Smooth muscle cell (in vitro differentiated cells): ENCODE data around the gene DAPK3. TPM values are rescaled to one million over a fixed set of nuclear protein-coding genes. Genes with fewer than 3 reads are reported as not detected.
"Not testable (repeated sequence)": the region's sequence is repeated elsewhere in the genome, so short reads cannot be mapped to it uniquely, and the experiment has no call there.

ENCODE experiments used
- DNase-seq: peaks from one replicate; lab custom pipeline; 2025; ENCODE audit not compliant: unreplicated experiment; lab: John Stamatoyannopoulos, UW
- H2AFZ ChIP-seq: fragments of 200-600 bp; sonication (generic); 2 replicates; pipeline ENCODE4 v1.6.0; 2016; ENCODE audit warnings: antibody characterized with exemption, low read depth, mild to moderate bottlenecking
- H3F3A ChIP-seq: fragments of 200-600 bp; sonication (generic); 2 replicates; pipeline ENCODE4 v1.6.0; 2017; ENCODE audit warnings: antibody characterized with exemption, low read depth
- H3K27ac ChIP-seq: fragments of 200-600 bp; sonication (generic); 2 replicates; pipeline ENCODE4 v1.5.1; 2016; ENCODE audit warnings: low read depth, mild to moderate bottlenecking
- H3K27me3 ChIP-seq: fragments of 200-600 bp; sonication (generic); 2 replicates; pipeline ENCODE4 v1.6.1; 2016; ENCODE audit warnings: low read depth, mild to moderate bottlenecking
- H3K36me3 ChIP-seq: fragments of 200-600 bp; sonication (generic); 2 replicates; pipeline ENCODE4 v1.5.1; 2016; ENCODE audit warnings: low read depth
- H3K4me1 ChIP-seq: fragments of 200-600 bp; sonication (generic); 2 replicates; pipeline ENCODE4 v1.5.1; 2016; ENCODE audit warnings: low read depth
- H3K4me2 ChIP-seq: fragments of 200-600 bp; sonication (generic); 2 replicates; pipeline ENCODE4 v1.6.0; 2016; ENCODE audit warnings: mild to moderate bottlenecking
- H3K4me3 ChIP-seq: fragments of 200-600 bp; sonication (generic); 2 replicates; pipeline ENCODE4 v1.5.1; 2016; ENCODE audit warnings: mild to moderate bottlenecking
- H3K79me2 ChIP-seq: fragments of 200-600 bp; sonication (generic); 2 replicates; pipeline ENCODE4 v1.6.0; 2016; ENCODE audit warnings: low read depth, mild to moderate bottlenecking
- H3K9ac ChIP-seq: fragments of 200-600 bp; sonication (generic); 2 replicates; pipeline ENCODE4 v1.6.0; 2016; ENCODE audit warnings: low read depth
- H3K9me3 ChIP-seq: fragments of 200-600 bp; sonication (generic); replicated peaks from 2 replicates; pipeline ENCODE4 v1.5.1; 2016; ENCODE audit warnings: low read depth
- H4K20me1 ChIP-seq: fragments of 200-600 bp; sonication (generic); 2 replicates; pipeline ENCODE4 v1.6.0; 2016; ENCODE audit warnings: low read depth
- CTCF ChIP-seq: fragments of 200-600 bp; sonication (generic); IDR thresholded peaks from 2 replicates; pipeline ENCODE4 v1.5.1; 2017; ENCODE audit warnings: borderline replicate concordance, mild to moderate bottlenecking, antibody characterized with exemption; ENCODE audit not compliant: insufficient read depth, poor library complexity, severe bottlenecking
- WGBS: methylation state at CpG from one replicate; pipeline ENCODE4 v1.1.7; 2016; ENCODE audit warnings: low lambda C conversion rate; 5-methylcytosine and 5-hydroxymethylcytosine counted together
- polyA plus RNA-seq: library from polyadenylated mRNA; unstranded; fragments of >200 nt; fragmentation: Nextera tagmentation; extraction: Ambion mirVana; gene quantifications from 2 replicates; pipeline ENCODE4 v1.2.1, GENCODE V29; 2016
- total RNA-seq: library from RNA; depleted of rRNA; stranded (reverse); fragments of >200 nt; gene quantifications from 2 replicates; pipeline ENCODE4 v1.2.3, GENCODE V29; 2014

The DAPK3 gene
- total and polyA plus RNA-seq, 2 experiments from 2014 or later = 82.9 to 113 TPM

GRCh38 chr19:3949294-3949693 lies 21.6 kb downstream of the DAPK3 start:
- Histone ChIP-seq H3K4me3 (no peak overlapping the region), H3K27me3 (no peaks in the 10 kb centered on the region), H3K4me2 (no peak overlapping the region), H3K4me1 (no peaks in the 10 kb centered on the region), H3K27ac (no peak overlapping the region), H2AFZ (no peak overlapping the region), H3F3A (no peaks in the 10 kb centered on the region), H3K9ac (no peak overlapping the region), H3K79me2 (no peaks in the 10 kb centered on the region), H4K20me1 (peaks cover 42% of the 10 kb centered on the region), H3K9me3 (no peaks in the 10 kb centered on the region), H3K36me3 (no peaks in the 10 kb centered on the region)
- no peak for DNase-seq
- TF ChIP-seq CTCF = no peak
- 93% methylated on average over 11 of the region's 11 CpGs for WGBS

GRCh38 chr19:3947316-3947933 lies 23.5 kb downstream of the DAPK3 start:
- WGBS = 97% methylated on average over 15 of the region's 15 CpGs
- not testable (repeated sequence) for H3K9me3 ChIP-seq, H3K27ac ChIP-seq

GRCh38 chr19:3945838-3946237 lies 25.1 kb downstream of the DAPK3 start:
- no peak overlapping the region for H3K27ac ChIP-seq
- no peaks in the 10 kb centered on the region for H3K79me2 ChIP-seq
- H3K4me1 ChIP-seq = no peaks in the 10 kb centered on the region
- no peak overlapping the region for H3K9ac ChIP-seq
- H3K27me3 ChIP-seq = no peaks in the 10 kb centered on the region
- TF ChIP-seq CTCF = no peak
- H3K36me3 ChIP-seq = no peaks in the 10 kb centered on the region
- peaks cover 11% of the 10 kb centered on the region for H4K20me1 ChIP-seq
- H2AFZ ChIP-seq = no peak overlapping the region
- no peak overlapping the region for H3K4me2 ChIP-seq
- no peak overlapping the region for H3K4me3 ChIP-seq
- 64% methylated on average over 2 of the region's 2 CpGs for WGBS
- DNase-seq = no peak
- H3F3A ChIP-seq = no peaks in the 10 kb centered on the region
- no peaks in the 10 kb centered on the region for H3K9me3 ChIP-seq

More at GRCh38 chr19:3947316-3947933, 23.5 kb downstream of the DAPK3 start:
- H3K4me2 ChIP-seq, DNase-seq, H3F3A ChIP-seq, H3K27me3 ChIP-seq, H3K9ac ChIP-seq, H2AFZ ChIP-seq, H3K4me1 ChIP-seq, H3K4me3 ChIP-seq, H3K79me2 ChIP-seq, H3K36me3 ChIP-seq: not testable (repeated sequence)
- H4K20me1 ChIP-seq = peaks cover 25% of the 10 kb centered on the region

GRCh38 chr19:3944018-3944721 lies 26.7 kb downstream of the DAPK3 start:
- H3K27ac ChIP-seq = no peak overlapping the region
- no peak overlapping the region for H3K4me3 ChIP-seq
- H3K79me2 ChIP-seq = no peaks in the 10 kb centered on the region
- 98% methylated on average over 11 of the region's 11 CpGs for WGBS
- H3K9me3 ChIP-seq = no peaks in the 10 kb centered on the region
- no peaks in the 10 kb centered on the region for H3F3A ChIP-seq
- no peak for DNase-seq
- no peak overlapping the region for H3K4me2 ChIP-seq
- H4K20me1 ChIP-seq = no peaks in the 10 kb centered on the region
- no peak overlapping the region for H3K9ac ChIP-seq
- no peak overlapping the region for H2AFZ ChIP-seq
- H3K4me1 ChIP-seq = no peaks in the 10 kb centered on the region
- TF ChIP-seq CTCF = no peak
- no peaks in the 10 kb centered on the region for H3K36me3 ChIP-seq
- no peaks in the 10 kb centered on the region for H3K27me3 ChIP-seq
